GM08714 (cell line): Measurements from ENCODE around the gene OR8D4.
"Not testable (repeated sequence)": the region's sequence is repeated elsewhere in the genome, so short reads cannot be mapped to it uniquely, and the experiment has no call there.

Experiments used
- H3K4me3 ChIP-seq: fragments of 200-500 bp; sonication (Bioruptor generic); 2 replicates; pipeline ENCODE4 v1.5.1; 2014; ENCODE audit warnings: mild to moderate bottlenecking, low read length, inconsistent platforms
- ZNF274 ChIP-seq: IDR thresholded peaks from 2 replicates; pipeline ENCODE4 v1.6.1; 2012; ENCODE audit warnings: mild to moderate bottlenecking, low read depth, low read length

The OR8D4 gene

GRCh38 chr11:123901867-123902266 lies at the start of gene OR8D4:
OR8D4 (plus strand) TSS chr11:123902167; CDS start chr11:123906432, 4,265 bp downstream.
- no peak for TF ChIP-seq ZNF274
- H3K4me3 ChIP-seq = no peak within 1 kb of the TSS

DNA sequence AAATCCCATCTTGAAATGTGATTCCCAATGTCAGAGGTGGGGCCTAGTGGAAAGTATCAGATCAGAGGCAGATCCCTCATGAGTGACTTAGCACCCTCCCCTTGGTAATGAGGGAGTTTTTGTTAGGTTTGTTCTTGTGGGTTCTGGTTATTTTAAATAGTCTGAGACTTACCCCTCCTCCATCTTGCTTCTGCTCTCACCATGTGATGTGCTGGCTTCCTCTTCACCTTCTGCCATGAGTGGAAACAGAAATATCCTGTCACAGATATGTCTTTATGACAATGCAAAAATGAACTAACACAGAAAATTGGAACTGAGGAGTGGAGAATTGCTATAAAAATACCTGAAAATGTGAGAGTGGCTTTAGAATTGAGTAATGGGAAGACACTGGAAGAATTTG lies 49.6 kb upstream of the OR8D4 start:
- no peak overlapping the region for H3K4me3 ChIP-seq
- TF ChIP-seq ZNF274 = no peak

- no peak for TF ChIP-seq ZNF274
- no peak overlapping the region for H3K4me3 ChIP-seq
Observed at GRCh38 chr11:123853038-123853437, 48.9 kb upstream of the OR8D4 start.

- no peak overlapping the region for H3K4me3 ChIP-seq
- no peak for TF ChIP-seq ZNF274
Observed at GRCh38 chr11:123856444-123856843, 45.5 kb upstream of the OR8D4 start.

DNA sequence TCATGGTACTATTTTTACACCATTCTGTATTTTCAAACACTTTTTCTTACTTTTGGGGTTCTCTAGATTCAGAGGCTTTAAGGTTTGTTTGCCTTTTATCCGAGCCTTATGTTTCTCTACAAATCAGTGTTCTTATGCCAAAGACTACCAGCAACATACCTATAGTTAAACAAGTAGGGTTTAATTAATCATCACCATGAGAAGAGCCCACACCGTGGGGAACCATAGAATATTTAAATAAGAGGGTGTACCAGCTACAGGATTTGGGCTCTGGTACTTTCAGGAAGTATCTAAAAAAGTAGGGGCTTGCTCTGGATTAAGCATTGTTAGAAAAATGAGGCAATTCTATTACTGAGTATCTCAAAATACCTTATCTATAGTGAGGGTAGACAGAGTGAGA lies 42.2 kb upstream of the OR8D4 start:
- no peak overlapping the region for H3K4me3 ChIP-seq

GRCh38 chr11:123865293-123865692 lies 36.7 kb upstream of the OR8D4 start:
- H3K4me3 ChIP-seq = not testable (repeated sequence)

More for the DNA sequence above, 42.2 kb upstream of the OR8D4 start:
- TF ChIP-seq ZNF274 = no peak

GRCh38 chr11:123867795-123868194 lies 34.2 kb upstream of the OR8D4 start:
- not testable (repeated sequence) for H3K4me3 ChIP-seq

DNA sequence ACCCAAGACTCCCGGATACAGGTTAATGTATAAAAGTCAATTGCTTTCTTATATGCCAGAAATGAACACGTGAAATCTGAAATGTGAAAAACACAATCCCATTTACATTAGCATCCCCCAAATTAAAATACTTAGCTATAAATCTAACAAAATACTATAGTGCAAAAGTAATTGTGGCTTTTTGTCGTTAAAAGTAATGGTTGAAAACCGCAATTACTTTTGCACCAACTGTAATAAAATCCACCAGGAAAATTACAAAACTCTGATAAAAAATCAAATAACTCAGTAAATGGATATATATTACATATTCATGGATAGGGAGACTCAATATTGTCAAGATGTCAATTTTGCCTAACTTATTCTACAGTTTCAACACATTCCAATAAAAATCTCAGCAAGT lies 21.1 kb upstream of the OR8D4 start:
- TF ChIP-seq ZNF274 = no peak
- H3K4me3 ChIP-seq = no peak overlapping the region

- TF ChIP-seq ZNF274 = no peak
- H3K4me3 ChIP-seq = no peak within 1 kb of the TSS
Observed at GRCh38 chr11:123885570-123885969, 16.4 kb upstream of the OR8D4 start, which contains the start of gene TMEM225. TMEM225 (minus strand) TSS chr11:123885670; CDS start chr11:123885425, 245 bp downstream.

GRCh38 chr11:123892031-123892430 lies 9.9 kb upstream of the OR8D4 start:
- H3K4me3 ChIP-seq = no peak overlapping the region
- no peak for TF ChIP-seq ZNF274

GRCh38 chr11:123899792-123900191 lies 2.2 kb upstream of the OR8D4 start:
- TF ChIP-seq ZNF274 = no peak
- H3K4me3 ChIP-seq = no peak overlapping the region

DNA sequence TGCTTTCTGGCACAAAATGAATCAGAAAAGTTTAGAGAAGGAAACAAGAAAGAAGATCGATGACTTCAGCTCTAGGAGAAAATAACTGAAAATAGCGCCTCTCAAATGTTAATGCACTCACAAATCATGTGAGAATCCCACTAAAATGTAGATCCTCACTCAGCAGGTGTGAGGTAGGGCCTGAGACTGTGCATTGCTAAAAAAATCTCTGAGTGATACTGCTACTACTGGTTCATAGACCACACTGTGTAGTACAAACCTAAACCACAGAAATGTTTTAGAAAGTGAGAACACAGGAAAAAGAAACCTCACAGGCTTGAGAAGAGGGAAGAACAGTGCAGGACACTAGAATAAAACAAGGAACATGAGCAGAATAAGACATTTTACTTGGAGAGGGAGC lies 2.0 kb downstream of the OR8D4 start:
- TF ChIP-seq ZNF274 = no peak
- H3K4me3 ChIP-seq = no peak overlapping the region

DNA sequence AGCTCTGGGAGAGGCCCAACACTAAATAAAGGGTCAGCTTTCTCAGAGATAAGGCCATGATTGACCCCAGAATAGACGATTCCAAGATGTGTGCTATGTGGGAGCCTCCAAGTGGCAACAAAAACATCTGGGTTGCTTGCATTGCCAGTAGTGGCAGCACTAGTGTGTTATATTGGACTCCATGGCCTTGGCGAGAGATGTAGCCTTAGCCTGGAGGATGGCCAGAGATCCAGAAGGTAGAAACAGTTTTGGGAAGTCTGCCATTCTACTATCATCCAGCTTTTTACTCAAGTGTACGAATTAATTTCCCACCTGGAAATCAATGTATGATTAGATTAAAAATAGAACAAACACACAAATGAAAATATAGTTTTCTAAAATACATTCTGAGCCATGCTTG lies 3.0 kb downstream of the OR8D4 start:
- no peak for TF ChIP-seq ZNF274
- no peak overlapping the region for H3K4me3 ChIP-seq

DNA sequence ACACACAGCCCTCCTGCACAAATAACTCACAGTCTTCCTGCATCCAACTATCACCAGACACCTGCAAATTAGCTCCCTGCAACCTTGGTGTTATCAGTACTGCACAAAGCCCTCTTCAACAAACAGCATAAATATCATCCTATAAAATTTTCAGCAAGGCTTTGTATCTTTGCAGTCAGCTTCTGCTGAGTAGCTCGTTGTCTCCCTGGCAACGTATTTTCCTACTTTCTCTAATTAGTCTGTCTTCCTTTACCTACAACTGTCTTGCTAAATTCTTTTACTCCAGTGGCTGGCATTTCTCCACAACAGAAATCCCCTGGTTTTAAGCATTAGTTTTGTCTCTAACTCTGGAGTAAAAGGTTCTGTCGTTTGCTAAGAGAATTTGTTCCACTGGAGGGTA lies 3.9 kb downstream of the OR8D4 start:
- H3K4me3 ChIP-seq = no peak overlapping the region
- no peak for TF ChIP-seq ZNF274

GRCh38 chr11:123920943-123921342 lies 19.0 kb downstream of the OR8D4 start:
- TF ChIP-seq ZNF274 = no peak
- H3K4me3 ChIP-seq = no peak overlapping the region

DNA sequence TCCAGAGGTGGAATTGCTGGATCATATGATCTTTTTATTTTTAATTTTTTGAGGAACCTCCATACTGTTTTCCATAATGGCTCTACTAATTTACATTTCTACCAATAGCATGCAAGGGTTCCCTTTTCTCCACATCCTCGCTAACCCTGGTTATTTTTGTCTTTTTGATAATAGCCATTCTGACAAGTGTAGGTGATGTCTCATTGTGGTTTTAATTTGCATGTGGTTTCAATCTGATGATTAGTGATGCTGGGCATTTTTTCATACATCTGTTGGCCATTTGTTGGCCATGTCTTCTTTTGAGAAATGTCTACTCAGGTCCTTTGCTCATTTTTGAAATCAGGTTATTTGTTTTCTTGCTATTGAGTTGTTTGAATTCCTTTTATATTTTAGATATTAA lies 22.1 kb downstream of the OR8D4 start:
- no peak for TF ChIP-seq ZNF274
- no peak overlapping the region for H3K4me3 ChIP-seq

- no peak within 1 kb of the TSS for H3K4me3 ChIP-seq
- no peak for TF ChIP-seq ZNF274
Observed at GRCh38 chr11:123939317-123939716, 37.4 kb downstream of the OR8D4 start, which contains the start of gene OR4D5. OR4D5 (plus strand) TSS chr11:123939617; CDS start chr11:123939617, 0 bp downstream.
